A172 (cell line): ENCODE data around the gene LZIC. TPM values are rescaled to one million over a fixed set of nuclear protein-coding genes. Genes with fewer than 3 reads are reported as not detected.
"Not testable (repeated sequence)": the region's sequence is repeated elsewhere in the genome, so short reads cannot be mapped to it uniquely, and the experiment has no call there.

Experiments
- DNase-seq: peaks from one replicate; pipeline ENCODE4 v3.0.0-alpha.2; 2015; ENCODE audit warnings: low spot score
- total RNA-seq: library from RNA; depleted of rRNA; stranded (reverse); fragments of >200 nt; shearing (Covaris generic); gene quantifications from 2 replicates; pipeline ENCODE4 v1.2.3, GENCODE V29; 2014; rRNA removed

LZIC gene
- 22.1 and 27.5 TPM in 2 replicates for total RNA-seq

- peak; percentile 76 for DNase-seq
Measured at GRCh38 chr1:9942939-9943788, at the start of gene LZIC, which contains the start of gene NMNAT1. Gene LZIC (minus strand): TSS chr1:9943391. CDS start chr1:9936619, 6,772 bp downstream. Gene NMNAT1 (plus strand): TSS chr1:9943475. CDS start chr1:9972074, 28,599 bp downstream.

GRCh38 chr1:9992910-9993309 lies 49.7 kb upstream of the LZIC start:
- DNase-seq, result no peak

- no peak for DNase-seq
Measured at GRCh38 chr1:9990944-9991343, 47.8 kb upstream of the LZIC start.

- no peak for DNase-seq
Measured at GRCh38 chr1:9989773-9990172, 46.6 kb upstream of the LZIC start.

GRCh38 chr1:9985001-9985400 lies 41.8 kb upstream of the LZIC start:
- no peak for DNase-seq

- DNase-seq, result no peak
Measured at GRCh38 chr1:9984253-9984652, 41.1 kb upstream of the LZIC start.

- peak; percentile 18 for DNase-seq
Measured at GRCh38 chr1:9960706-9961562, 17.7 kb upstream of the LZIC start.

- no peak for DNase-seq
Measured at GRCh38 chr1:9960011-9960410, 16.8 kb upstream of the LZIC start.

- DNase-seq, result no peak
Measured at GRCh38 chr1:9957726-9958125, 14.5 kb upstream of the LZIC start.

- DNase-seq, result no peak
Measured at GRCh38 chr1:9946315-9946714, 3.1 kb upstream of the LZIC start.

GRCh38 chr1:9942399-9942938 lies 722 bp downstream of the LZIC start:
- DNase-seq, result peak; percentile 50

- no peak for DNase-seq
Measured at GRCh38 chr1:9929431-9930385, 13.5 kb downstream of the LZIC start.

GRCh38 chr1:9927259-9927658 lies 15.9 kb downstream of the LZIC start:
- no peak for DNase-seq

- DNase-seq, result no peak
Measured at GRCh38 chr1:9922342-9922741, 20.8 kb downstream of the LZIC start.

- DNase-seq, result no peak
Measured at GRCh38 chr1:9920606-9921005, 22.6 kb downstream of the LZIC start.

- no peak for DNase-seq
Measured at GRCh38 chr1:9917901-9918300, 25.3 kb downstream of the LZIC start.

- DNase-seq, result not testable (repeated sequence)
Measured at GRCh38 chr1:9917495-9917894, 25.7 kb downstream of the LZIC start.

GRCh38 chr1:9916452-9916851 lies 26.7 kb downstream of the LZIC start:
- DNase-seq, result no peak

- DNase-seq, result no peak
Measured at GRCh38 chr1:9914610-9914937, 28.6 kb downstream of the LZIC start.

GRCh38 chr1:9912264-9912936 lies 30.8 kb downstream of the LZIC start:
- no peak for DNase-seq
